Endodermal cell (in vitro differentiated cells): Measurements from ENCODE around the gene CA5A. TPM values are rescaled to one million over a fixed set of nuclear protein-coding genes. Genes with fewer than 3 reads are reported as not detected.

Source experiments
- DNase-seq: peaks from one replicate; pipeline ENCODE4 v3.0.0-alpha.2; 2017
- H3K27ac ChIP-seq: 2 replicates; pipeline ENCODE4 v1.5.1; 2013; ENCODE audit warnings: mild to moderate bottlenecking, low read depth, low read length, moderate library complexity
- H3K27me3 ChIP-seq: 2 replicates; pipeline ENCODE4 v1.6.1; 2013; ENCODE audit warnings: mild to moderate bottlenecking, low read length, moderate library complexity; ENCODE audit not compliant: insufficient read depth, control insufficient read depth, poor library complexity, severe bottlenecking
- H3K36me3 ChIP-seq: 2 replicates; pipeline ENCODE4 v1.7.0; 2013; ENCODE audit warnings: mild to moderate bottlenecking, low read length, moderate library complexity; ENCODE audit not compliant: control insufficient read depth, insufficient read depth
- H3K4me1 ChIP-seq: one replicate; pipeline ENCODE4 v1.7.0; 2013; ENCODE audit warnings: low read length; ENCODE audit not compliant: control insufficient read depth, insufficient read depth
- H3K4me3 ChIP-seq: 2 replicates; pipeline ENCODE4 v1.5.1; 2013; ENCODE audit warnings: mild to moderate bottlenecking, low read length, moderate library complexity
- H3K9ac ChIP-seq: 2 replicates; pipeline ENCODE4 v1.6.1; 2013; ENCODE audit warnings: mild to moderate bottlenecking, low read length, moderate library complexity; ENCODE audit not compliant: poor library complexity, severe bottlenecking; ENCODE audit errors: extremely low read depth
- H3K9me3 ChIP-seq: 2 replicates; pipeline ENCODE4 v1.6.1; 2013; ENCODE audit warnings: mild to moderate bottlenecking, low read length, moderate library complexity; ENCODE audit not compliant: control insufficient read depth
- H3K27ac Mint-ChIP-seq: 2 replicates; pipeline ENCODE4 v1.8.0; 2020; ENCODE audit warnings: mixed read lengths
- H3K27me3 Mint-ChIP-seq: 2 replicates; pipeline ENCODE4 v1.8.0; 2021; ENCODE audit warnings: mild to moderate bottlenecking, mixed read lengths; ENCODE audit not compliant: insufficient read depth
- H3K36me3 Mint-ChIP-seq: 2 replicates; pipeline ENCODE4 v1.8.0; 2020; ENCODE audit warnings: low read depth, mixed read lengths
- H3K4me1 Mint-ChIP-seq: 2 replicates; pipeline ENCODE4 v1.8.0; 2020; ENCODE audit warnings: mixed read lengths
- H3K4me3 Mint-ChIP-seq: 2 replicates; pipeline ENCODE4 v1.8.0; 2020; ENCODE audit warnings: mild to moderate bottlenecking, moderate library complexity, mixed read lengths
- H3K9me3 Mint-ChIP-seq: 2 replicates; pipeline ENCODE4 v1.8.0; 2020; ENCODE audit warnings: mild to moderate bottlenecking, mixed read lengths
- WGBS, 2 experiments: methylation state at CpG; one replicate each; pipeline versions ENCODE4 v1.1.5 to v1.1.7; 2013; ENCODE audit warnings: missing lambda C conversion rate in 2 of 2, mixed read lengths in 1 of 2; ENCODE audit not compliant: insufficient coverage in 1 of 2, insufficient read length in 1 of 2; 5-methylcytosine and 5-hydroxymethylcytosine counted together
- total RNA-seq, 2 donors: library from RNA; stranded (reverse); fragmentation: NEBNext Ultra II Directional in 1 of 2; extraction: Animal tissue kit (Norgen Biotek cat#: 25700) in 1 of 2; gene quantifications; 2 replicates in 1 of 2; 3 replicates in 1 of 2; pipeline ENCODE4 v1.2.1, GENCODE V29; 2021
- TF ChIP-seq, protein P1 (sequence below): fragments of 200-600 bp; sonication (generic); conservative IDR thresholded peaks from 2 replicates; pipeline ENCODE4 v1.5.0; 2021; ENCODE audit warnings: antibody characterized with exemption, mild to moderate bottlenecking

The CA5A gene
- total RNA-seq, 2 donors from 2014 or later, result not detected

DNA sequence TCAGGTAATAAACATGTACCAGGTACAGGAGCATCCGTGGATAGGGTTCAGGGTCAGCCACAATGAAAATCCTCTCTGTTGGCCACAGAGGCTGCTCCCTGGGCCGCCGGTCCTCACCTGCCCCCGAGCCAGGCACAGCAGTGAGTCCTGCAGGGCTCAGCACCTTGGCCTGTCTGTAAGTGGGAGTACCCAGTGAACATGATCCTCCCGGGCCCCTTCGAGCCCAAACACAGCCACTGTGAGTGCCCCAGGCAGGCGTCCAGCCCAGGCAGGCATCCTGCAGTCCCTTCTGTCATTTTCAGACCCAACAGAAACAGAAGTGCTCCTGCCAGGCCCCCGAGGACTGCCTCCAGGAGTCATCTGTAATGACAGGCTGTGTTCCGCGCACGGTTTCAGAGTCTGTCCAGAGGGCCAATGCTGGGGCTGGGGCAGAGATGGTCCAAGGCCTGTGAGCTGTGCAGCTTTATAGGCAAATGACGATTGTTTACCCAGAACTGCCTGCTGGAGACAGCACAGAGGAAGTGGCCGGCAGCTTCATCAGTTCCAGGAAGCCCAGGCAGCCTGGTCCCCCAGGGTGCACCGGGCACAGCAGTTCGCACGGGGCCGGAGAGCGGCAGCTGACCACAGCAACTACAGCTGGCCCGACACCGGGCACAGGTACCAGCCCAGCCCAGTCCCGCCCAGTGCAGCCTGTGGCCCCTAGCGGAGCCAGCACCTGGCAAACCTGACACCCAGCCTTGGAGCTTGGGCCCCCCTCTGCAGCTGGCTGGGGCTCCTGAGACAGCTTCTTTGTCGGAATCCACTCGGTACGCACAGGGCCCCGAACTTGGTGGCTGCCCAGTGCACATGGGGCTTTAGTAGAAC is 80.2 kb downstream of the CA5A start:
- Mint-ChIP-seq H3K27ac (no peak overlapping the region), H3K27me3 (peaks cover 44% of the 10 kb centered on the region), H3K4me3 (no peak overlapping the region), H3K36me3 (peaks cover 58% of the 10 kb centered on the region), H3K9me3 (no peaks in the 10 kb centered on the region), H3K4me1 (peaks cover 45% of the 10 kb centered on the region)
- no peak for DNase-seq
- Histone ChIP-seq H3K9ac (peak overlapping the region; percentile 20), H3K36me3 (peaks cover 94% of the 10 kb centered on the region), H3K4me3 (peak overlapping the region; percentile 40), H3K27me3 (no peaks in the 10 kb centered on the region), H3K9me3 (no peaks in the 10 kb centered on the region), H3K4me1 (peaks cover 48% of the 10 kb centered on the region), H3K27ac (peak overlapping the region; percentile 60)
- TF ChIP-seq, protein P1, sequence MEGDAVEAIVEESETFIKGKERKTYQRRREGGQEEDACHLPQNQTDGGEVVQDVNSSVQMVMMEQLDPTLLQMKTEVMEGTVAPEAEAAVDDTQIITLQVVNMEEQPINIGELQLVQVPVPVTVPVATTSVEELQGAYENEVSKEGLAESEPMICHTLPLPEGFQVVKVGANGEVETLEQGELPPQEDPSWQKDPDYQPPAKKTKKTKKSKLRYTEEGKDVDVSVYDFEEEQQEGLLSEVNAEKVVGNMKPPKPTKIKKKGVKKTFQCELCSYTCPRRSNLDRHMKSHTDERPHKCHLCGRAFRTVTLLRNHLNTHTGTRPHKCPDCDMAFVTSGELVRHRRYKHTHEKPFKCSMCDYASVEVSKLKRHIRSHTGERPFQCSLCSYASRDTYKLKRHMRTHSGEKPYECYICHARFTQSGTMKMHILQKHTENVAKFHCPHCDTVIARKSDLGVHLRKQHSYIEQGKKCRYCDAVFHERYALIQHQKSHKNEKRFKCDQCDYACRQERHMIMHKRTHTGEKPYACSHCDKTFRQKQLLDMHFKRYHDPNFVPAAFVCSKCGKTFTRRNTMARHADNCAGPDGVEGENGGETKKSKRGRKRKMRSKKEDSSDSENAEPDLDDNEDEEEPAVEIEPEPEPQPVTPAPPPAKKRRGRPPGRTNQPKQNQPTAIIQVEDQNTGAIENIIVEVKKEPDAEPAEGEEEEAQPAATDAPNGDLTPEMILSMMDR, result no peak
- WGBS, 2 experiments, result 89 to 92% methylated on average over 21 to 26 of the region's 26 CpGs

DNA sequence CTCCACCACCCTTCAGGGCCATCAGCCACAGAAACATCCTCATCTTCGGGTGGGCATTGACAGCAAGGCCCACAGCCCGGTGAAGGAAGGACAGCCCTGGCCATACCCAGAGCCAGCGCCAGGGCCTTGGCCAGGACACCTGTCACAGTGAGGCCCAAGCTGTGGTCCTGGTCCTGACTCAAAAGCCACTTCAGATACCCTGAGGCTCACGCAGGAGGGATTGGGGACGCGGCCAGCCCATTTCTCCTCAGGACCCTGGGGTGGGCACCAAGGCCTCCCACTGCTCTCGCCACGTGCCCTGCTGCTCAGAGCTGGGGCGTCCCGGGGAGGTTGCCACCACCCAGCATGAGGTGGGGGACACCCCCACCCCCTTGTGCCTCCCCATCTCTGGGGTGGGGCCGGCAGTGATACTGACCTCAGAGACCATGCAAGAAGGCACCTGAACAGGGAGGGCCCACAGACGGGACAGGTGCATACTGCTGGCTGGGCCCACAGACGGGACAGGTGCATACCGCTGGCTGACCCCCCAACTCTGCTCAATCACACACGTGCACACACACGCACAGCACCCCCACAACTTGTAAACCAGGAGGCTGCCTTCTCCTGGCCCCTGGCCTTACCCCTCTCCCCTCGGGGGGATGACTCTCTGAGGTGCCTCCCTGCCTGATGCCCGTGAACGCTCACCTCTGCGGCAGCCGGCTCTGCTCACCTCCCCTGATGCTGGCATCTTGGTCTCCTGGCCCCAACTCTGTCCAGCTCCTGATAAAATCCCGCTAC is 81.2 kb downstream of the CA5A start:
- 94 to 99% methylated on average over 17 to 22 of the region's 22 CpGs for WGBS, 2 experiments
- TF ChIP-seq, protein P1, result no peak
- Histone ChIP-seq H3K36me3 (peaks cover 95% of the 10 kb centered on the region), H3K27me3 (no peaks in the 10 kb centered on the region), H3K9me3 (no peaks in the 10 kb centered on the region), H3K4me1 (peaks cover 57% of the 10 kb centered on the region), H3K4me3 (peak overlapping the region; percentile 40), H3K27ac (no peak overlapping the region), H3K9ac (no peak overlapping the region)
- H3K4me3 Mint-ChIP-seq, result no peak overlapping the region
- no peak overlapping the region for H3K27ac Mint-ChIP-seq
- H3K9me3 Mint-ChIP-seq, result no peaks in the 10 kb centered on the region
- no peak for DNase-seq
- H3K27me3 Mint-ChIP-seq, result peaks cover 37% of the 10 kb centered on the region
- peaks cover 58% of the 10 kb centered on the region for H3K36me3 Mint-ChIP-seq
- H3K4me1 Mint-ChIP-seq, result peaks cover 42% of the 10 kb centered on the region

DNA sequence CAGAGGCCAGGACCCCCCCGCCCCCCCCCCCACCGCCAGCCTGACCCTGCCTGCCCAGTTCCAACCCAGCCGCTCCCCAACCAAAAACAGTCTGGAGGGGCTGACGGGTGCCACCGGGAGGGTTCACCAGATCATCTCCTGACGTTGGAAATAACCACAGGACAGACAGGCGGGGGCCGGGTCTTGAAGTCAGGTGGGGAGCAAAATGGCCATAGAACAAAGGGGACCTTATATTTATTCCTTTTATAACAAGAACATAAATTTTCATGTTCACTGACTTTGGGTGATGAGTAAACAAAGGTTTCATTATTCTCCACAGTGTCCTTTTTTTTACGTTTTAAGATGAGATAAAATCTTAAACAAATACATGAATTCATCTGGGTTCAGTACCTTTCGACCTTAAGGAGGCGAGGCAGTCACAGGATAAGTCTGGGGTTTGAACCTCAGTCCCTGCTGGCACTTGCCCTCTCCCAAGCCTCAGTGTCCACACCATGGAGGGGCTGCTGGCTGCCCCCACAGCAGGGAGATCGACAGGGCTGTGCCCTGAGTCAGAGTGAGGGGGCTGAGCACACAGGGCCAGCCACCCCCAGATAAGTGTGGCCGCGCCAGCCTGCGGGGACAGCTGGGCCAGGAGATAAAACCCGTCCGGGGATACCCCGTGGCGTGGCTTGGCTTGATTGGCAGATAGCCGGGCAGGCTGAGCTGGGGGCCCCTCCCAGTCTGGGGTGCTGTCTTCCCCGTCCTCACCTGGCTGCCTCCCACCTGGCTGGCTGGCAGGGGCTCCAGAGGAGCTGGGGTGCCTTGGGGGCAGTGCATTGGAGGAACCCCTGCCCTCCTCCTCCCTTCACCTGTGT is 82.0 kb downstream of the CA5A start:
- H3K4me3 ChIP-seq, result no peak overlapping the region
- Mint-ChIP-seq H3K9me3 (no peaks in the 10 kb centered on the region), H3K36me3 (peaks cover 58% of the 10 kb centered on the region), H3K4me1 (peaks cover 42% of the 10 kb centered on the region), H3K27ac (peak overlapping the region; percentile 37), H3K4me3 (no peak overlapping the region), H3K27me3 (peaks cover 31% of the 10 kb centered on the region)
- H3K27ac ChIP-seq, result no peak overlapping the region
- TF ChIP-seq, protein P1, result no peak
- H3K4me1 ChIP-seq, result peaks cover 62% of the 10 kb centered on the region
- no peak overlapping the region for H3K9ac ChIP-seq
- WGBS, 2 experiments, result 85 to 90% methylated on average over 3 to 19 of the region's 21 CpGs
- H3K36me3 ChIP-seq, result peaks cover 97% of the 10 kb centered on the region
- H3K9me3 ChIP-seq, result no peaks in the 10 kb centered on the region
- peak; percentile 69 for DNase-seq
- no peaks in the 10 kb centered on the region for H3K27me3 ChIP-seq
